Measurements from ENCODE around the gene RHBG.

Gene RHBG

DNA sequence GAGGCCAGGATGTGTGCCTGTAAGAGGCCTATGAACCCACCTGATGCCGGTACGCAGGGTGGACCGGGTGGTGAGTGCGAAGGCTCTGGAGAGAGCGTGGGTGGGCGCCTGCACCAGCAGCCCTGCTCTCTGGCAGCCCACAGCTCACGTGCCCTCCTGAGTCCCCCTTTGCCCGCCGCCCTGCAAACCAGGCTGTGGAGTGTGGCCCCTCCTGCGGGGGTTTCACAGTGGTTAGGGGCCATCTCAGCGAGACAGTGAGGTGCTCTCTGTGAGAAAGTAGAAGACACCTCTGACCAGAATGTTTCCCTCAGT, 22.3 kb downstream of the RHBG start:
- H3K27me3 ChIP-seq (ENCODE audit: insufficient read depth, low read length, poor library complexity) = no peaks in the 10 kb centered on the region
- H3K4me2 ChIP-seq (ENCODE audit: insufficient read depth, low read length) = no peak overlapping the region
- no peak for ATAC-seq (ENCODE audit: insufficient read depth, low read depth)
- no peak overlapping the region for H3K9ac ChIP-seq (ENCODE audit: low read depth, low read length)
- no peaks in the 10 kb centered on the region for H3K79me2 ChIP-seq (ENCODE audit: insufficient read depth, low read length)
- no peaks in the 10 kb centered on the region for H3K9me3 ChIP-seq (ENCODE audit: insufficient read depth, low read length, severe bottlenecking)
- no peak overlapping the region for H3K4me3 ChIP-seq (ENCODE audit: low read depth in 1 of 2, low read length in 2 of 2)
- H4K20me1 ChIP-seq (ENCODE audit: insufficient read depth, low read length) = no peaks in the 10 kb centered on the region
- TF ChIP-seq, protein P1, sequence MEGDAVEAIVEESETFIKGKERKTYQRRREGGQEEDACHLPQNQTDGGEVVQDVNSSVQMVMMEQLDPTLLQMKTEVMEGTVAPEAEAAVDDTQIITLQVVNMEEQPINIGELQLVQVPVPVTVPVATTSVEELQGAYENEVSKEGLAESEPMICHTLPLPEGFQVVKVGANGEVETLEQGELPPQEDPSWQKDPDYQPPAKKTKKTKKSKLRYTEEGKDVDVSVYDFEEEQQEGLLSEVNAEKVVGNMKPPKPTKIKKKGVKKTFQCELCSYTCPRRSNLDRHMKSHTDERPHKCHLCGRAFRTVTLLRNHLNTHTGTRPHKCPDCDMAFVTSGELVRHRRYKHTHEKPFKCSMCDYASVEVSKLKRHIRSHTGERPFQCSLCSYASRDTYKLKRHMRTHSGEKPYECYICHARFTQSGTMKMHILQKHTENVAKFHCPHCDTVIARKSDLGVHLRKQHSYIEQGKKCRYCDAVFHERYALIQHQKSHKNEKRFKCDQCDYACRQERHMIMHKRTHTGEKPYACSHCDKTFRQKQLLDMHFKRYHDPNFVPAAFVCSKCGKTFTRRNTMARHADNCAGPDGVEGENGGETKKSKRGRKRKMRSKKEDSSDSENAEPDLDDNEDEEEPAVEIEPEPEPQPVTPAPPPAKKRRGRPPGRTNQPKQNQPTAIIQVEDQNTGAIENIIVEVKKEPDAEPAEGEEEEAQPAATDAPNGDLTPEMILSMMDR (IDR thresholded peaks at IDR 0.05; ENCODE audit: borderline replicate concordance, extremely low read depth, low read length, poor library complexity, severe bottlenecking) = no peak
- TF ChIP-seq EZH2 (IDR thresholded peaks at IDR 0.05; ENCODE audit: borderline replicate concordance, low read depth, low read length, severe bottlenecking) = no peak
- H2AFZ ChIP-seq (ENCODE audit: low read depth, low read length) = no peak overlapping the region
- no peaks in the 10 kb centered on the region for H3K4me1 ChIP-seq (ENCODE audit: insufficient read depth, low read length)
- no peak overlapping the region for H3K27ac ChIP-seq (ENCODE audit: low read length)
- DNase-seq = no peak
- no peaks in the 10 kb centered on the region for H3K36me3 ChIP-seq (ENCODE audit: insufficient read depth, low read length)

- ATAC-seq (ENCODE audit: insufficient read depth, low read depth) (no peak), DNase-seq (no peak)
- Histone ChIP-seq H4K20me1 (ENCODE audit: insufficient read depth, low read length) (no peaks in the 10 kb centered on the region), H3K4me1 (ENCODE audit: insufficient read depth, low read length) (no peaks in the 10 kb centered on the region), H3K9me3 (ENCODE audit: insufficient read depth, low read length, severe bottlenecking) (no peaks in the 10 kb centered on the region), H3K4me3 (ENCODE audit: low read depth in 1 of 2, low read length in 2 of 2) (no peak overlapping the region), H3K4me2 (ENCODE audit: insufficient read depth, low read length) (no peak overlapping the region), H3K79me2 (ENCODE audit: insufficient read depth, low read length) (no peaks in the 10 kb centered on the region), H3K27me3 (ENCODE audit: insufficient read depth, low read length, poor library complexity) (no peaks in the 10 kb centered on the region), H3K36me3 (ENCODE audit: insufficient read depth, low read length) (no peaks in the 10 kb centered on the region), H2AFZ (ENCODE audit: low read depth, low read length) (no peak overlapping the region), H3K9ac (ENCODE audit: low read depth, low read length) (no peak overlapping the region), H3K27ac (ENCODE audit: low read length) (no peak overlapping the region)
- TF ChIP-seq, protein P1 (IDR thresholded peaks at IDR 0.05; ENCODE audit: borderline replicate concordance, extremely low read depth, low read length, poor library complexity, severe bottlenecking) = no peak
- no peak for TF ChIP-seq EZH2 (IDR thresholded peaks at IDR 0.05; ENCODE audit: borderline replicate concordance, low read depth, low read length, severe bottlenecking)
These were observed 22.7 kb downstream of the RHBG start for GRCh38 chr1:156391701-156392100.

DNA sequence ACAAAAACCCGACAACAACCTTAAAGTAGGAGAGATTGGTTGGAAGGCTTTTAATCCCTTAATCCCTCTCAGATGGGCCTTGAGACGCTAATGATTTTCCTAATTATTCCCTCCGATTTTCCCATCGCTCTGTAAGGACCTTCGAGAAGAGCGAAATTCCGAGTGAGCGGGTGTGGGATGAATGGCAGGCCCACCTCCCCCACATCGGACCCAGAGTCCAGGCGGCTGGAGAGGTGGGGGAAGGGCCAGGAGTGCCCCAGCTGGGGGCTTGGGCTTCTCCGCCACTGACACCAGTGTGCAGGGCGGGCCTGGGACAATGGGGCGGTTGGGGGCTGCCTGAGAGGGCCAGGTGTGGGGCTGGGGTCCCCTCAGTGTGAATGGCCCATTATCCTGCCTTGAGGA, 23.4 kb downstream of the RHBG start:
- DNase-seq = no peak

More for the DNA sequence above, 23.4 kb downstream of the RHBG start:
- Histone ChIP-seq H3K9me3 (ENCODE audit: insufficient read depth, low read length, severe bottlenecking) (no peaks in the 10 kb centered on the region), H3K36me3 (ENCODE audit: insufficient read depth, low read length) (no peaks in the 10 kb centered on the region), H3K27me3 (ENCODE audit: insufficient read depth, low read length, poor library complexity) (no peaks in the 10 kb centered on the region), H3K79me2 (ENCODE audit: insufficient read depth, low read length) (no peaks in the 10 kb centered on the region), H3K4me1 (ENCODE audit: insufficient read depth, low read length) (no peaks in the 10 kb centered on the region), H4K20me1 (ENCODE audit: insufficient read depth, low read length) (no peaks in the 10 kb centered on the region), H3K4me3 (ENCODE audit: low read depth in 1 of 2, low read length in 2 of 2) (no peak overlapping the region), H3K9ac (ENCODE audit: low read depth, low read length) (no peak overlapping the region), H3K4me2 (ENCODE audit: insufficient read depth, low read length) (no peak overlapping the region), H2AFZ (ENCODE audit: low read depth, low read length) (no peak overlapping the region), H3K27ac (ENCODE audit: low read length) (no peak overlapping the region)
- TF ChIP-seq, protein P1 (IDR thresholded peaks at IDR 0.05; ENCODE audit: borderline replicate concordance, extremely low read depth, low read length, poor library complexity, severe bottlenecking) = no peak
- no peak for TF ChIP-seq EZH2 (IDR thresholded peaks at IDR 0.05; ENCODE audit: borderline replicate concordance, low read depth, low read length, severe bottlenecking)
- ATAC-seq (ENCODE audit: insufficient read depth, low read depth) = no peak
